Measurements from ENCODE around the gene ARHGAP20.

Gene ARHGAP20

DNA sequence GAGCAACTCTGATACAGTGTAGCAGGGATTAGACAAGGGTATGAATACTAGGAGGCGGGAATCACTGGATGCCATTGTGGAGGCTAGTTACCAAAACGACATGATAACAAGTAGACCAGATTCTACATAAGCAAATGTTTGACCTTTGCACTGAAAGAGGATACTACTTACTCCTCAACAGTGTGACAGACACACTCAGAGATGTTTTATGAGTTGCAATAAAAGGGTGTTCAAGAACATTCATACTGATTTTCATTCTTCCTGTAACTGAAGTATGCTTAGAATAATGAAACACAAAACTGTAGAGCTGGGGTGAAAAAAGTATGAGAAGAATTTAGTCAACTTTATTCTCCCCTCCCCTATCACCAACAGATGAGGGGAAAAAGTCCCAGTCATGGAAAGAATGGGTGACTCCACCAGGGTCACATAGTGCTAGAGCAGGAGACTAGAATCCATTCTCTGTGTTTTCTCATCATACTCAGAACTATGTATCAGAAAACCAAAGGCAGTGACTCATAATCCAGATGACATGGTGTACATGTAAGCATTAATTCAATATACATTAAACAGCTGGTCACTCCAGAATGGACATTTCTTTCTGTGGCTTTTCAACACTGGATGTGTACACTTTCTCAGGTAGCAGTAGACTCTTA lies 32.8 kb downstream of the ARHGAP20 start:
- no peak overlapping the region for H3K4me3 ChIP-seq (ENCODE audit: low read depth in 1 of 2, low read length in 2 of 2)
- H3K27me3 ChIP-seq (ENCODE audit: control insufficient read depth in 1 of 2, insufficient read depth in 2 of 2, low read length in 2 of 2): no peaks in the 10 kb centered on the region
- no peaks in the 10 kb centered on the region for H3K4me1 ChIP-seq (ENCODE audit: control insufficient read depth in 1 of 2, insufficient read depth in 2 of 2, low read length in 2 of 2)
- H3K9ac ChIP-seq (ENCODE audit: low read depth in 1 of 2, low read length in 2 of 2): no peak overlapping the region
- no peaks in the 10 kb centered on the region for H3K36me3 ChIP-seq (ENCODE audit: control insufficient read depth in 1 of 2, insufficient read depth in 2 of 2, low read length in 2 of 2)
- H3K9me3 ChIP-seq (ENCODE audit: control insufficient read depth in 1 of 2, low read length in 2 of 2): no peaks in the 10 kb centered on the region
- no peak overlapping the region for H3K27ac ChIP-seq (ENCODE audit: low read depth, low read length)

DNA sequence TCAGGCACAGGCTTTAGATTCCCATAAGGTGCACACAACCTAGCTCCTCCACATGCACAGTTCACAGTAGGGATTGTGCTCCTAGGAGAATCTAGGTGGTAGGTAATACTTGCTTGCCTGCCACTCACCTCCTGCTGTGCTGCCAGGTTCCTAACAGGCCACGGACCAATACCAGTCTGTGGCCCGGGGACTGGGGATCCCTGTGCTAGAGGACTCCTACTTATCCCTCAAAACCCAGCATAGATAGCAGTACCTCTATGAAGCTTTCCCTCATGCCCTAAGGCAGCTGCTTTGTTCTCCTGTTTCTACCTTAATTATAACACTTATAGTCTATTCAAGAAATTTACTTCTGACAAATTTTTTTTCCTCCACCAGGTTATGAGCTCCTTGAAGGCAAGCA lies 36.7 kb downstream of the ARHGAP20 start:
- Histone ChIP-seq H3K36me3 (ENCODE audit: control insufficient read depth in 1 of 2, insufficient read depth in 2 of 2, low read length in 2 of 2) (no peaks in the 10 kb centered on the region), H3K9me3 (ENCODE audit: control insufficient read depth in 1 of 2, low read length in 2 of 2) (no peaks in the 10 kb centered on the region), H3K4me3 (ENCODE audit: low read depth in 1 of 2, low read length in 2 of 2) (no peak overlapping the region), H3K4me1 (ENCODE audit: control insufficient read depth in 1 of 2, insufficient read depth in 2 of 2, low read length in 2 of 2) (no peaks in the 10 kb centered on the region), H3K27ac (ENCODE audit: low read depth, low read length) (no peak overlapping the region), H3K9ac (ENCODE audit: low read depth in 1 of 2, low read length in 2 of 2) (no peak overlapping the region), H3K27me3 (ENCODE audit: control insufficient read depth in 1 of 2, insufficient read depth in 2 of 2, low read length in 2 of 2) (no peaks in the 10 kb centered on the region)

DNA sequence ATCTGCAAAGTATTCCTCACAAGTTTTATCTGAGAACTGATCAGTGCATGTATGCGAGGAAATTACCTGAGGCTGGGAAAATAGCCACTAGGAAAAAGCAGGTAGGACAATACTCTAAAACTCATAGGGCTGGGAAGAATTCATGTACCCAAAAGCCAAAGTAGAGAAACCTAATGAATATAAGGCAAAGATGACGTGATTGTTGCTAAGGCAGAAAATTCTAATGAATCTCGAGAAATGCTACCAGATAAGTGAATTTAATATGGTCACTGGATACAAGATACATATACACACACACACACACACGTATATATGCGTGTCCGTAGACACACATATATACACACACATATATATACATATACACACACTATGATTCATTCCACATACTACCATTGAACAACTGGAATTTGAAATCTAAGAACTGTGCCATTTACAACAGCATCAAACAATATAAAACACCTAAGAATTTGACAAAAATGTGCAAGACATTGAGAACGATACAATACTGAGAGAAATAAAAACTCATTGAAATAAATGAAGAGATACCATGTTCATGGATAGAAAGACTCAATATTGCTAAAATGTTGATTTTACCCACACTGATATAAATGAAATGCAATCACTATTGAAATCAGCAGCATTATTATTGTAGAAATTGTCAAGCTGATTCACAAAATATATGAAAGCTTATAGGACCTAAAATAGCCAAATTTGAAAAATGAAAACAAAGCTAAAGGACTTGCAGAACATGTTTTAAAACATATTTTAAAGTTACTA lies 46.4 kb downstream of the ARHGAP20 start:
- Histone ChIP-seq H3K36me3 (ENCODE audit: control insufficient read depth in 1 of 2, insufficient read depth in 2 of 2, low read length in 2 of 2) (no peaks in the 10 kb centered on the region), H3K27ac (ENCODE audit: low read depth, low read length) (no peak overlapping the region), H3K4me3 (ENCODE audit: low read depth in 1 of 2, low read length in 2 of 2) (no peak overlapping the region), H3K9me3 (ENCODE audit: control insufficient read depth in 1 of 2, low read length in 2 of 2) (no peaks in the 10 kb centered on the region), H3K27me3 (ENCODE audit: control insufficient read depth in 1 of 2, insufficient read depth in 2 of 2, low read length in 2 of 2) (no peaks in the 10 kb centered on the region), H3K4me1 (ENCODE audit: control insufficient read depth in 1 of 2, insufficient read depth in 2 of 2, low read length in 2 of 2) (no peaks in the 10 kb centered on the region), H3K9ac (ENCODE audit: low read depth in 1 of 2, low read length in 2 of 2) (no peak overlapping the region)

DNA sequence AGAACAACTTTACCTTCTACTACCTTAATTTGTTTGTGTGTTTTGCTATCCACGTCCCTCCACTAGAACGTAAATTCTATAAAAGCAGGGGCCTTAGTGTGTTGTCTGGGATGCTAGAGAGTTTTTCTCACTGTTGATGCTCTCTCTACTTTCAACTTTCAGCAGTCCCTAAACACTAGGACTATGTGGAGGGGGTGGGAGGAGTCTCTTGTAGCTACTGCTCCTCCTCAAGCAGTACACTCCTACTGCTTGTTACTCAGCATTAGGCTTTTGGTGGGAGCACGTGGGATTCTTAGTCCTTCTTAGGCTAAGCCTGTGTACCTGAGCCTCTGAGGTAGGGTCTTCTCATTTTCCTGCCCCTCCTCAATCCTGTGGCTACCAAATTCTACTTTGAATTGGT lies 56.3 kb downstream of the ARHGAP20 start:
- H3K4me3 ChIP-seq (ENCODE audit: low read depth in 1 of 2, low read length in 2 of 2): no peak overlapping the region

DNA sequence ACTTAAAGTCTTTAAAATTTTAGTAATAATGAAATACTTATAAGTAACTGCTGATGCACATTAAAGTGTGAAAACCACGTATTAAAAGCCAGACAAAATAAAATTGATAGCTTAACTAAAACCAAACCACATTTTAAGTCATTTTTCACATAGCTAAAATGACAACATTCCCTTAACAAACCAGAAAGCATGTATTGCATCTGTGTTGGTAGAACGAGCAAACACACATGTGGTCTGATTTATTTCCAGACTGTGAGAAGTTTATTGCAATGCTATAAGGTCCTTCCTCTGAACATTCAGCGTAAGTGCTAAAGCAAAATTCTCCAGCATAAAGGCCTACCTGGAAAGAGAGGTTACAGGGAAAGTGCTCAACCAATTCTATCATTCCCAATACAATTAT lies 57.8 kb downstream of the ARHGAP20 start:
- no peaks in the 10 kb centered on the region for H3K9me3 ChIP-seq (ENCODE audit: control insufficient read depth in 1 of 2, low read length in 2 of 2)
- no peaks in the 10 kb centered on the region for H3K36me3 ChIP-seq (ENCODE audit: control insufficient read depth in 1 of 2, insufficient read depth in 2 of 2, low read length in 2 of 2)
- H3K27me3 ChIP-seq (ENCODE audit: control insufficient read depth in 1 of 2, insufficient read depth in 2 of 2, low read length in 2 of 2): no peaks in the 10 kb centered on the region
- H3K4me3 ChIP-seq (ENCODE audit: low read depth in 1 of 2, low read length in 2 of 2): no peak overlapping the region
- H3K9ac ChIP-seq (ENCODE audit: low read depth in 1 of 2, low read length in 2 of 2): no peak overlapping the region
- H3K4me1 ChIP-seq (ENCODE audit: control insufficient read depth in 1 of 2, insufficient read depth in 2 of 2, low read length in 2 of 2): no peaks in the 10 kb centered on the region
- H3K27ac ChIP-seq (ENCODE audit: low read depth, low read length): no peak overlapping the region

More for the DNA sequence above, 56.3 kb downstream of the ARHGAP20 start:
- no peaks in the 10 kb centered on the region for H3K27me3 ChIP-seq (ENCODE audit: control insufficient read depth in 1 of 2, insufficient read depth in 2 of 2, low read length in 2 of 2)
- no peaks in the 10 kb centered on the region for H3K36me3 ChIP-seq (ENCODE audit: control insufficient read depth in 1 of 2, insufficient read depth in 2 of 2, low read length in 2 of 2)
- H3K27ac ChIP-seq (ENCODE audit: low read depth, low read length): no peak overlapping the region
- H3K9me3 ChIP-seq (ENCODE audit: control insufficient read depth in 1 of 2, low read length in 2 of 2): no peaks in the 10 kb centered on the region
- no peak overlapping the region for H3K9ac ChIP-seq (ENCODE audit: low read depth in 1 of 2, low read length in 2 of 2)
- H3K4me1 ChIP-seq (ENCODE audit: control insufficient read depth in 1 of 2, insufficient read depth in 2 of 2, low read length in 2 of 2): no peaks in the 10 kb centered on the region

DNA sequence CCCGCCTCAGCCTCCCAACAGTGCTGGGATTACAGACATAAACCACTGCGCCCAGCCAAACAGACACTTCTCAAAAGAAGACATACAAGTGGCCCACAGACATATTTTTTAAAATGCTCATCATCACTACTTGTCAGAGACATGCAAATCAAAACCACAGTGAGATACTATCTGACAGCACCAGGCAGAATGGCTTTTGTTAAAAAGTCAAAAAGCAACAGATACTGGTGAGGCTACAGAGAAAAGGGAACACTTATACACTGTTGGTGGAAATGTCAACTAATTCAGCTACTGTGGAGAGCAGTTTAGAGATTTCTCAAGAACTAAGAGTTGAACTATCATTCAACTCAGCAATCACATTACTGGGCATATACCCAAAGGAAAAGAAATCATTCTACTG lies 67.0 kb downstream of the ARHGAP20 start:
- no peaks in the 10 kb centered on the region for H3K4me1 ChIP-seq (ENCODE audit: control insufficient read depth in 1 of 2, insufficient read depth in 2 of 2, low read length in 2 of 2)
- H3K27ac ChIP-seq (ENCODE audit: low read depth, low read length): no peak overlapping the region
- no peaks in the 10 kb centered on the region for H3K27me3 ChIP-seq (ENCODE audit: control insufficient read depth in 1 of 2, insufficient read depth in 2 of 2, low read length in 2 of 2)
- H3K9ac ChIP-seq (ENCODE audit: low read depth in 1 of 2, low read length in 2 of 2): no peak overlapping the region
- no peaks in the 10 kb centered on the region for H3K36me3 ChIP-seq (ENCODE audit: control insufficient read depth in 1 of 2, insufficient read depth in 2 of 2, low read length in 2 of 2)
- no peaks in the 10 kb centered on the region for H3K9me3 ChIP-seq (ENCODE audit: control insufficient read depth in 1 of 2, low read length in 2 of 2)
- H3K4me3 ChIP-seq (ENCODE audit: low read depth in 1 of 2, low read length in 2 of 2): no peak overlapping the region

DNA sequence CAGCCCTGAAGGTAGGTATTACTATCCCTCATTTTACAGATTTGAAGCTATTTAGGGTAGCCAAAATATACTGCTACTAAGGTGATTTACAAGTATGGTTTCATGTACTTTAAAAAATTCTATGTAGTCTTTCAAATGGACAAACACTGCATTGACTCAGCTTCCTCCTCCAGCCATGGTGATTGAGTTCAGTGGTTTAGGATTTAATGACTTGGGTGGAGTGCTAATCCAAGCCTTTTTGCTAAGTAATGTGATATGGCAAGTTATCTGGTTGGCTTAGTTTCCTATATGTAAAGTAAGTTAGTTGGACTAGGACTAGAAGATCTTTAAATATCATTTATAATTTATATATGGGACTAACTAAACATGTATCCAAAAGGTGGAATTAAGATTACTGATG lies 77.9 kb downstream of the ARHGAP20 start:
- Histone ChIP-seq H3K27ac (ENCODE audit: low read depth, low read length) (no peak overlapping the region), H3K36me3 (ENCODE audit: control insufficient read depth in 1 of 2, insufficient read depth in 2 of 2, low read length in 2 of 2) (no peaks in the 10 kb centered on the region), H3K4me3 (ENCODE audit: low read depth in 1 of 2, low read length in 2 of 2) (no peak overlapping the region), H3K4me1 (ENCODE audit: control insufficient read depth in 1 of 2, insufficient read depth in 2 of 2, low read length in 2 of 2) (no peaks in the 10 kb centered on the region), H3K9me3 (ENCODE audit: control insufficient read depth in 1 of 2, low read length in 2 of 2) (no peaks in the 10 kb centered on the region), H3K9ac (ENCODE audit: low read depth in 1 of 2, low read length in 2 of 2) (no peak overlapping the region), H3K27me3 (ENCODE audit: control insufficient read depth in 1 of 2, insufficient read depth in 2 of 2, low read length in 2 of 2) (no peaks in the 10 kb centered on the region)

DNA sequence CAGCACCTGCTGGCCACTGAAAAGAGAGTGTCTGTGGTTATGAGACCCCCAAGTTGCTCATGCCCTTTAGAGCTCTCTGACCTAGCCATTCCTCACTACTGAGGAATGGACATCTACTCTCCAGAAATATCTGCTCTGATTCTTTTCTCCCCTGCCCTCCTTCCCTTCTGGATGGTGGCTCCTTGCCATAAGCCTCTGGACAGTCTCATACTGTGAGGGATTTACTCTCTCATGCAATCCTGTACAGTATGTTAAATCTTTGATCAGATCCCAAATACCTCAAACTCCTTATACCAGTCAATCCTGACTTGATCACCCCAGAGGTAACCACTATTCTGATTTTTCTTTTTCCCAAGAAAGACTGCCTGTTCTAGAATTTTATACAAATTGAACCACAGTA lies 80.7 kb downstream of the ARHGAP20 start:
- Histone ChIP-seq H3K4me3 (ENCODE audit: low read depth in 1 of 2, low read length in 2 of 2) (no peak overlapping the region), H3K9ac (ENCODE audit: low read depth in 1 of 2, low read length in 2 of 2) (no peak overlapping the region), H3K27me3 (ENCODE audit: control insufficient read depth in 1 of 2, insufficient read depth in 2 of 2, low read length in 2 of 2) (no peaks in the 10 kb centered on the region), H3K9me3 (ENCODE audit: control insufficient read depth in 1 of 2, low read length in 2 of 2) (no peaks in the 10 kb centered on the region), H3K27ac (ENCODE audit: low read depth, low read length) (no peak overlapping the region), H3K4me1 (ENCODE audit: control insufficient read depth in 1 of 2, insufficient read depth in 2 of 2, low read length in 2 of 2) (no peaks in the 10 kb centered on the region), H3K36me3 (ENCODE audit: control insufficient read depth in 1 of 2, insufficient read depth in 2 of 2, low read length in 2 of 2) (no peaks in the 10 kb centered on the region)

DNA sequence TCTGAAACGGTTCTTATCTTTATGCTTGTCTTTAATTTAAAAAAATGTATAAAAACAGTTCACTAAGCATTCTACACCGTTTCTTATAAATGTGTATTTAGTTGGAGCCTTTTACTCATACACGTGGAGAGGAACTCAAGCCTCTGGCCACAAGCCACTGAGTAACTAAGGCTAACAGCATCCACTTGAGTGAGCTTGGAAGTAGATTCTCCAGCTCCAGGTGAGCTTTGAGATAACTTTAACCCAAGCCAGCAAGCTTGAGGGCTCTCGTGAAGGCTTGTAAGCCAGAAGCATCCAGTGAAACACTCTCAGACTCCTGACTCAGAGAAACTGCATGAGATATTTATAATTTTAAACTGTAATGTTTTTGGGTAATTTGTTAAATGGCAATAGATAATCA lies 82.6 kb downstream of the ARHGAP20 start:
- Histone ChIP-seq H3K27ac (ENCODE audit: low read depth, low read length) (no peak overlapping the region), H3K36me3 (ENCODE audit: control insufficient read depth in 1 of 2, insufficient read depth in 2 of 2, low read length in 2 of 2) (no peaks in the 10 kb centered on the region), H3K9ac (ENCODE audit: low read depth in 1 of 2, low read length in 2 of 2) (no peak overlapping the region), H3K4me1 (ENCODE audit: control insufficient read depth in 1 of 2, insufficient read depth in 2 of 2, low read length in 2 of 2) (no peaks in the 10 kb centered on the region), H3K9me3 (ENCODE audit: control insufficient read depth in 1 of 2, low read length in 2 of 2) (no peaks in the 10 kb centered on the region), H3K27me3 (ENCODE audit: control insufficient read depth in 1 of 2, insufficient read depth in 2 of 2, low read length in 2 of 2) (no peaks in the 10 kb centered on the region), H3K4me3 (ENCODE audit: low read depth in 1 of 2, low read length in 2 of 2) (no peak overlapping the region)

DNA sequence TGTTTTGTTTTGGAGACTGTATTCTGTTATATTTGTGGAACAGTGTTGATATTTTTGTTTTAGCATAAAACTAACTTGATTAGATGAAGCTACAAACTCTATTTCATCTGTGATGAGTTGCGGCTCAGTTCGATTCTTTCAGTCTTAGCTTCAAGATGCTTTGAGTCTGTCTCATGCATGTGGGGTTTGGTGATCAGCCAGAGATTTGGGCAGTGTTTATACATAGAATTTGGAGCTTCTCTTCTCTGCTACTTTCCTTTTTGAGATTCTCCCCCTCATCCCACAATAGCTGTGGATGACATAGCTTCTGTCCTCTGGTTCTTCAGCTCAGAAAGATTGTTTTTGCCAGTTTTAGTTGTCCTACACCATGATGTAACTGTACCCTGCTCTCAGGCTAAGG lies 90.4 kb downstream of the ARHGAP20 start:
- no peak overlapping the region for H3K4me3 ChIP-seq (ENCODE audit: low read depth in 1 of 2, low read length in 2 of 2)
- no peaks in the 10 kb centered on the region for H3K9me3 ChIP-seq (ENCODE audit: control insufficient read depth in 1 of 2, low read length in 2 of 2)
- H3K9ac ChIP-seq (ENCODE audit: low read depth in 1 of 2, low read length in 2 of 2): no peak overlapping the region
- no peaks in the 10 kb centered on the region for H3K27me3 ChIP-seq (ENCODE audit: control insufficient read depth in 1 of 2, insufficient read depth in 2 of 2, low read length in 2 of 2)
- no peaks in the 10 kb centered on the region for H3K36me3 ChIP-seq (ENCODE audit: control insufficient read depth in 1 of 2, insufficient read depth in 2 of 2, low read length in 2 of 2)
- H3K27ac ChIP-seq (ENCODE audit: low read depth, low read length): no peak overlapping the region
- H3K4me1 ChIP-seq (ENCODE audit: control insufficient read depth in 1 of 2, insufficient read depth in 2 of 2, low read length in 2 of 2): no peaks in the 10 kb centered on the region
